ENCODE results near the gene FCHO2.

The FCHO2 gene

GRCh38 chr5:72955768-72956323, at the start of gene FCHO2:
Gene FCHO2, plus strand, starts transcription at chr5:72956041. Its CDS starts 56 bp downstream, at chr5:72956097.
- peak; percentile 77 for TF ChIP-seq CTCF (IDR thresholded peaks at IDR 0.05; ENCODE audit: low read depth, low read length, missing control alignments)
- H3K4me3 ChIP-seq (ENCODE audit: low read depth, low read length): peak within 1 kb of the TSS; percentile 63
- in situ Hi-C loops (cut with HindIII; ENCODE audit: low sequenced_read_pairs): no loop called here
- DNase-seq (ENCODE audit: low read depth): peak; percentile 92

- no peak for TF ChIP-seq CTCF (IDR thresholded peaks at IDR 0.05; ENCODE audit: low read depth, low read length, missing control alignments)
- no peak overlapping the region for H3K4me3 ChIP-seq (ENCODE audit: low read depth, low read length)
- in situ Hi-C loops (cut with HindIII; ENCODE audit: low sequenced_read_pairs): loop anchor here (25.0 kb wide), 1 partner anchor 530 kb away; the partner anchor contains the start of gene FOXD1
- DNase-seq (ENCODE audit: low read depth): no peak
Measured at GRCh38 chr5:72906806-72907205, 49.0 kb upstream of the FCHO2 start.

GRCh38 chr5:72908664-72909063, 47.2 kb upstream of the FCHO2 start:
- no peak for TF ChIP-seq CTCF (IDR thresholded peaks at IDR 0.05; ENCODE audit: low read depth, low read length, missing control alignments)
- no peak overlapping the region for H3K4me3 ChIP-seq (ENCODE audit: low read depth, low read length)
- DNase-seq (ENCODE audit: low read depth): no peak
- in situ Hi-C loops (cut with HindIII; ENCODE audit: low sequenced_read_pairs): loop anchor here (25.0 kb wide), 1 partner anchor 529 kb away; the partner anchor contains the start of gene FOXD1

GRCh38 chr5:72917371-72917776, 38.5 kb upstream of the FCHO2 start:
- TF ChIP-seq CTCF (IDR thresholded peaks at IDR 0.05; ENCODE audit: low read depth, low read length, missing control alignments): no peak

GRCh38 chr5:72920690-72921502, 34.9 kb upstream of the FCHO2 start:
- TF ChIP-seq CTCF (IDR thresholded peaks at IDR 0.05; ENCODE audit: low read depth, low read length, missing control alignments): no peak
- in situ Hi-C loops (cut with HindIII; ENCODE audit: low sequenced_read_pairs): loop anchor here (25.0 kb wide), 1 partner anchor 516 kb away; the partner anchor contains the start of gene FOXD1
- no peak overlapping the region for H3K4me3 ChIP-seq (ENCODE audit: low read depth, low read length)
- peak; percentile 29 for DNase-seq (ENCODE audit: low read depth)

More at GRCh38 chr5:72917371-72917776, 38.5 kb upstream of the FCHO2 start:
- H3K4me3 ChIP-seq (ENCODE audit: low read depth, low read length): no peak overlapping the region
- DNase-seq (ENCODE audit: low read depth): no peak
- in situ Hi-C loops (cut with HindIII; ENCODE audit: low sequenced_read_pairs): loop anchor here (10.0 to 25.0 kb wide), 2 partner anchors 317 to 520 kb away; partner anchors contain the start of gene FOXD1

- H3K4me3 ChIP-seq (ENCODE audit: low read depth, low read length): no peak overlapping the region
- TF ChIP-seq CTCF (IDR thresholded peaks at IDR 0.05; ENCODE audit: low read depth, low read length, missing control alignments): no peak
- in situ Hi-C loops (cut with HindIII; ENCODE audit: low sequenced_read_pairs): loop anchor here (25.0 kb wide), 1 partner anchor 515 kb away; the partner anchor contains the start of gene FOXD1
- no peak for DNase-seq (ENCODE audit: low read depth)
Measured at GRCh38 chr5:72921886-72922285, 34.0 kb upstream of the FCHO2 start.

Data from astrocyte of the cerebellum (primary cell).